Ovary (tissue), 9 donors: ENCODE results near the gene PRRC2A. TPM values are rescaled to one million over a fixed set of nuclear protein-coding genes. Genes with fewer than 3 reads are reported as not detected.
"Not testable (repeated sequence)": the region's sequence is repeated elsewhere in the genome, so short reads cannot be mapped to it uniquely, and the experiment has no call there.

Experiments used
- DNase-seq, 5 donors: peaks; one replicate each; pipeline ENCODE4 v3.0.0-alpha.2; 2019 to 2020
- H3K27ac ChIP-seq, 2 donors: fragments of 200-600 bp; one replicate each; pipeline versions ENCODE4 v1.5.1 to v1.8.0; 2019 to 2022
- H3K27me3 ChIP-seq: fragments of 200-600 bp; one replicate; pipeline ENCODE4 v1.8.0; 2022
- H3K36me3 ChIP-seq: fragments of 200-600 bp; sonication (generic); one replicate; pipeline ENCODE4 v1.5.1; 2019
- H3K4me1 ChIP-seq: one replicate; pipeline ENCODE4 v1.8.1; 2013; ENCODE audit warnings: mild to moderate bottlenecking, moderate library complexity; ENCODE audit not compliant: insufficient read depth
- H3K4me3 ChIP-seq: fragments of 200-600 bp; sonication (generic); one replicate; pipeline ENCODE4 v1.5.1; 2017
- H3K9me3 ChIP-seq, 2 donors: fragments of 200-600 bp in 1 of 2; sonication (generic) in 1 of 2; one replicate each; pipeline versions ENCODE4 v1.5.1 to v1.8.1; 2013 to 2019; ENCODE audit warnings: mild to moderate bottlenecking in 1 of 2, moderate library complexity in 1 of 2
- CTCF ChIP-seq, 3 donors: fragments of 450-650 bp in 2 of 3; fragments of 200-600 bp in 1 of 3; IDR thresholded peaks; one replicate each; pipeline versions ENCODE4 v1.5.1 to v1.8.0; 2016 to 2022; ENCODE audit warnings: antibody characterized with exemption in 3 of 3, mild to moderate bottlenecking in 1 of 3
- EP300 ChIP-seq: sonication (generic); formaldehyde crosslinking; IDR thresholded peaks from one replicate; pipeline ENCODE4 v1.6.1; 2017; ENCODE audit warnings: antibody characterized with exemption
- POLR2A ChIP-seq: fragments of 450-650 bp; IDR thresholded peaks from one replicate; pipeline ENCODE4 v1.6.1; 2017; ENCODE audit warnings: antibody characterized with exemption, mild to moderate bottlenecking, moderate library complexity
- WGBS, 3 donors: extraction: QIAGEN DNeasy Blood & Tissue Kit in 1 of 3; methylation state at CpG; one replicate each; pipeline versions ENCODE4 v1.1.5 to v1.1.7; 2013 to 2017; 5-methylcytosine and 5-hydroxymethylcytosine counted together
- intact Hi-C, 4 donors: fragments of 100-400 bp; cut with DNase I; formaldehyde crosslinking; loops; one replicate each; pipeline versions ENCODE4 v1.11.0 to v1.15.1; 2022 to 2023
- polyA plus RNA-seq, 2 donors: library from polyadenylated mRNA; stranded (reverse); fragments of 200-250 nt in 1 of 2; fragments of 350-450 nt in 1 of 2; fragmentation: Illumina TruSeq in 1 of 2; extraction: RNeasy Lipid Tissue Mini Kit (QIAGEN cat#74804) in 1 of 2; gene quantifications; one replicate each; pipeline ENCODE4 v1.2.3, GENCODE V29; 2013 to 2014
- total RNA-seq, 7 donors: library from RNA; depleted of rRNA in 2 of 7; stranded (reverse); fragments of >200 nt in 2 of 7; fragmentation: NEBNext Ultra II Directional in 3 of 7; extraction: Animal tissue kit (Norgen Biotek cat#: 25700) in 3 of 7; gene quantifications; one replicate each; pipeline versions ENCODE4 v1.1.0 to v1.2.4, GENCODE V29; 2016 to 2023
- donor health status: DM: no; HTN: no; CAD: no; lungs with moderate emphysema.
- donor health status: DM: no; HTN: no; CAD: no.
- donor health status: Bipolar disorder and iron deficiency.
- donor health status: DM: yes; HTN: yes; CAD: no.
- donor health status: DM: no; HTN: no; CAD: no.
- donor health status: DM: yes; HTN: yes; CAD: no.

PRRC2A gene
- total and polyA plus RNA-seq, 9 donors = 48.5 to 222 (median 179) TPM

- H3K27ac ChIP-seq = no peak within 1 kb of the TSS
- WGBS, 3 donors = 35 to 47% (median 35%) methylated on average over 1 of the region's 1 CpG
- intact Hi-C loops = no loop called here
- no peak within 1 kb of the TSS for H3K4me3 ChIP-seq
- no peaks in the 10 kb centered on the region for H3K36me3 ChIP-seq
- H3K9me3 ChIP-seq = no peaks in the 10 kb centered on the region
- no peak for TF ChIP-seq EP300
- TF ChIP-seq CTCF (IDR thresholded peaks at IDR 0.05) = no peak
- TF ChIP-seq POLR2A = no peak
- H3K4me1 ChIP-seq = peaks cover 2% of the 10 kb centered on the region
- no peak for DNase-seq
- no peaks in the 10 kb centered on the region for H3K27me3 ChIP-seq
Observed at GRCh38 chr6:31586008-31586407, 34.5 kb upstream of the PRRC2A start, which contains the start of gene LST1. TSS of gene LST1 (plus strand) at chr6:31586277. CDS start at chr6:31587300, 1,023 bp downstream.

- no peaks in the 10 kb centered on the region for H3K4me1 ChIP-seq
- no peaks in the 10 kb centered on the region for H3K27me3 ChIP-seq
- TF ChIP-seq CTCF (IDR thresholded peaks at IDR 0.05) = no peak
- TF ChIP-seq POLR2A = no peak
- no peak for TF ChIP-seq EP300
- intact Hi-C loops = no loop called here
- DNase-seq = no peak
- 38 to 58% (median 43%) methylated on average over 9 of the region's 9 CpGs for WGBS, 3 donors
- no peak overlapping the region for H3K4me3 ChIP-seq
- H3K27ac ChIP-seq = no peak overlapping the region
- no peaks in the 10 kb centered on the region for H3K36me3 ChIP-seq
- no peaks in the 10 kb centered on the region for H3K9me3 ChIP-seq
Observed at GRCh38 chr6:31586599-31587281, 33.8 kb upstream of the PRRC2A start.

- no peak for DNase-seq
- WGBS, 3 donors = 39 to 45% (median 43%) methylated on average over 12 of the region's 12 CpGs
- no peak for TF ChIP-seq CTCF (IDR thresholded peaks at IDR 0.05)
- no peak for TF ChIP-seq POLR2A
- TF ChIP-seq EP300 = no peak
- Histone ChIP-seq H3K4me3 (no peak overlapping the region), H3K36me3 (no peaks in the 10 kb centered on the region), H3K27me3 (no peaks in the 10 kb centered on the region), H3K27ac (no peak overlapping the region), H3K9me3 (no peaks in the 10 kb centered on the region), H3K4me1 (no peaks in the 10 kb centered on the region)
- intact Hi-C loops = no loop called here
Observed at GRCh38 chr6:31587791-31588777, 32.4 kb upstream of the PRRC2A start.

GRCh38 chr6:31588871-31589650 lies 31.5 kb upstream of the PRRC2A start:
- Histone ChIP-seq H3K27ac (no peak overlapping the region), H3K4me3 (no peak overlapping the region), H3K36me3 (no peaks in the 10 kb centered on the region), H3K27me3 (no peaks in the 10 kb centered on the region), H3K4me1 (no peaks in the 10 kb centered on the region), H3K9me3 (no peaks in the 10 kb centered on the region)
- DNase-seq = no peak
- TF ChIP-seq CTCF (IDR thresholded peaks at IDR 0.05) = no peak
- 50 to 54% (median 53%) methylated on average over 9 of the region's 9 CpGs for WGBS, 3 donors
- intact Hi-C loops = no loop called here

- H3K4me1 ChIP-seq, H3K27me3 ChIP-seq, DNase-seq, intact Hi-C loops, H3K36me3 ChIP-seq, H3K9me3 ChIP-seq, H3K27ac ChIP-seq, H3K4me3 ChIP-seq: not testable (repeated sequence)
- 71 to 85% (median 83%) methylated on average over 5 of the region's 5 CpGs for WGBS, 3 donors
Observed at GRCh38 chr6:31590691-31591090, 29.8 kb upstream of the PRRC2A start.
